ENCODE data around the gene TNMD.

- TF ChIP-seq CTCF (IDR thresholded peaks at IDR 0.05) (peak; percentile 63), POLR2AphosphoS5 (IDR thresholded peaks at IDR 0.05; ENCODE audit: low read depth, low read length) (no peak), USF2 (IDR thresholded peaks at IDR 0.05; ENCODE audit: borderline replicate concordance, low read depth, low read length) (no peak), SIN3A (IDR thresholded peaks at IDR 0.05; ENCODE audit: borderline replicate concordance, low read depth, low read length) (no peak), ZBTB33 (IDR thresholded peaks at IDR 0.05; ENCODE audit: borderline replicate concordance, low read depth) (no peak), GABPA (IDR thresholded peaks at IDR 0.05; ENCODE audit: low read depth) (no peak), JUND (IDR thresholded peaks at IDR 0.05) (no peak), MEF2A (IDR thresholded peaks at IDR 0.05; ENCODE audit: borderline replicate concordance, low read depth) (no peak), YY1 (IDR thresholded peaks at IDR 0.05; ENCODE audit: low read depth) (no peak), REST (IDR thresholded peaks at IDR 0.05; ENCODE audit: low read depth, low read length) (no peak), FOSL2 (IDR thresholded peaks at IDR 0.05; ENCODE audit: borderline replicate concordance, low read depth) (no peak), RXRA (IDR thresholded peaks at IDR 0.05; ENCODE audit: borderline replicate concordance, low read depth) (no peak), FOXJ3 (CRISPR knock-in tag; IDR thresholded peaks at IDR 0.05) (no peak)
Observed at GRCh38 chrX:100615005-100615404, 30.3 kb downstream of the TNMD start.
